ENCODE results near the gene FBXL4.

FBXL4 gene

GRCh38 chr6:98841621-98842341, 106.0 kb downstream of the FBXL4 start:
- Histone ChIP-seq H3K4me3 (ENCODE audit: low read length in 2 of 2) (peak overlapping the region in 1 of 2 donors; percentile 99), H3K23ac (ENCODE audit: low read depth, low read length, poor library complexity) (no peak overlapping the region)
- peak; percentile 14 for DNase-seq (ENCODE audit: low spot score)

DNA sequence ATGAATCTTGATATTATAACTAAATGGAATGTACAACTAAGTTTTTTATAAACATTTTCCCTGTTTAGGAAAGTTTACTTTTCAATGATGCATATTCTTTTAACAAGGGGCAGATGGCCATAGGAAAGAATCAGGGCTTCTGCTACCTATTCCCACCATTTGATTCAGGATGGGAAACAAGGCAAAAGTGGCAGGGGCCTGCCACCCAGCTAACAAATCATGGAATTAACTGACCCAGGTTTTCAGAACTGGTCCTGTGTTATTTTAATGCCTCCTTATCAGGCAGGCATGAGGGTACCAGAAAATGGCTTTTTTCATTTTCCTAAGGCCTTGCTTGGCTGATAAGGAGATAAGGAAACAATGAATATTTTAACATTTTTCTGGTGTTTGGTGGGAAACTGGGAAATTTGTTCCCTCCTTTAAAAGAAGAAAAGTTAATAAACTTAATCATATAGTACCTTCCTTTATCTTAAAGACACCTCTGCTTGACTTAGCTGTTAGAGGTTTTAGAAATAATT, 106.7 kb downstream of the FBXL4 start:
- H3K23ac ChIP-seq (ENCODE audit: low read depth, low read length, poor library complexity) = no peak overlapping the region
- H3K9me3 ChIP-seq (replicated peaks in 1 of 2; ENCODE audit: control insufficient read depth in 2 of 2, insufficient read depth in 1 of 2, low read depth in 1 of 2, low read length in 2 of 2) = no peaks in the 10 kb centered on the region
- H3K14ac ChIP-seq (ENCODE audit: low read length) = no peak overlapping the region
- no peak overlapping the region for H2BK120ac ChIP-seq (ENCODE audit: low read depth, low read length)
- no peak overlapping the region for H4K91ac ChIP-seq (ENCODE audit: low read depth, low read length, poor library complexity)
- no peak overlapping the region for H2BK12ac ChIP-seq (ENCODE audit: low read length)
- peaks cover 4 to 15% of the 10 kb centered on the region in 2 donors for H3K4me1 ChIP-seq (ENCODE audit: control insufficient read depth in 2 of 2, insufficient read depth in 1 of 2, low read depth in 1 of 2, low read length in 2 of 2)
- H3K27me3 ChIP-seq (ENCODE audit: control insufficient read depth in 3 of 3, insufficient read depth in 3 of 3, low read depth in 1 of 3, low read length in 3 of 3) = peaks cover 0 to 34% (median 16%) of the 10 kb centered on the region in 3 experiments
- no peak overlapping the region for H4K8ac ChIP-seq (ENCODE audit: low read depth, low read length)
- H3K4me2 ChIP-seq (ENCODE audit: insufficient read depth, low read length, poor library complexity, severe bottlenecking) = no peak overlapping the region
- no peak for DNase-seq (ENCODE audit: low spot score)
- no peak overlapping the region for H3K27ac ChIP-seq (replicated peaks; ENCODE audit: low read length)
- no peak overlapping the region for H2AK5ac ChIP-seq (ENCODE audit: low read depth, low read length)
- H2BK15ac ChIP-seq (ENCODE audit: low read length) = no peak overlapping the region
- H2AFZ ChIP-seq (ENCODE audit: low read length) = no peak overlapping the region
- no peak overlapping the region for H3K9ac ChIP-seq (ENCODE audit: low read depth, low read length, poor library complexity)
- no peak overlapping the region for H3K18ac ChIP-seq (ENCODE audit: low read length)
- no peaks in the 10 kb centered on the region for H3K79me1 ChIP-seq (ENCODE audit: low read depth, low read length)
- H3K4me3 ChIP-seq (ENCODE audit: low read length in 2 of 2) = peak overlapping the region in 1 of 2 donors; percentile 99
- H3K4ac ChIP-seq (ENCODE audit: low read length) = no peak overlapping the region
- H3K36me3 ChIP-seq (replicated peaks in 1 of 2; ENCODE audit: control insufficient read depth in 2 of 2, insufficient read depth in 2 of 2, low read length in 2 of 2) = peaks cover 0 to 92% of the 10 kb centered on the region in 2 donors
- H2BK5ac ChIP-seq (ENCODE audit: low read length) = no peak overlapping the region

More at GRCh38 chr6:98841621-98842341, 106.0 kb downstream of the FBXL4 start:
- Histone ChIP-seq H4K91ac (ENCODE audit: low read depth, low read length, poor library complexity) (no peak overlapping the region), H2BK12ac (ENCODE audit: low read length) (no peak overlapping the region), H2AK5ac (ENCODE audit: low read depth, low read length) (peak overlapping the region; percentile 81), H3K27me3 (ENCODE audit: control insufficient read depth in 3 of 3, insufficient read depth in 3 of 3, low read depth in 1 of 3, low read length in 3 of 3) (peaks cover 0 to 34% (median 16%) of the 10 kb centered on the region in 3 experiments), H3K4me2 (ENCODE audit: insufficient read depth, low read length, poor library complexity, severe bottlenecking) (no peak overlapping the region), H3K4me1 (ENCODE audit: control insufficient read depth in 2 of 2, insufficient read depth in 1 of 2, low read depth in 1 of 2, low read length in 2 of 2) (peaks cover 5 to 15% of the 10 kb centered on the region in 2 donors), H3K79me1 (ENCODE audit: low read depth, low read length) (no peaks in the 10 kb centered on the region), H2BK120ac (ENCODE audit: low read depth, low read length) (no peak overlapping the region), H3K4ac (ENCODE audit: low read length) (no peak overlapping the region), H2BK15ac (ENCODE audit: low read length) (no peak overlapping the region), H3K14ac (ENCODE audit: low read length) (no peak overlapping the region), H2BK5ac (ENCODE audit: low read length) (no peak overlapping the region), H2AFZ (ENCODE audit: low read length) (no peak overlapping the region), H3K9me3 (replicated peaks in 1 of 2; ENCODE audit: control insufficient read depth in 2 of 2, insufficient read depth in 1 of 2, low read depth in 1 of 2, low read length in 2 of 2) (no peaks in the 10 kb centered on the region), H3K9ac (ENCODE audit: low read depth, low read length, poor library complexity) (no peak overlapping the region), H4K8ac (ENCODE audit: low read depth, low read length) (no peak overlapping the region), H3K18ac (ENCODE audit: low read length) (no peak overlapping the region), H3K27ac (replicated peaks; ENCODE audit: low read length) (no peak overlapping the region), H3K36me3 (replicated peaks in 1 of 2; ENCODE audit: control insufficient read depth in 2 of 2, insufficient read depth in 2 of 2, low read length in 2 of 2) (peaks cover 0 to 92% of the 10 kb centered on the region in 2 donors)
- no CpG with 5 or more reads among the region's 9 CpGs for WGBS, 2 donors (ENCODE audit: extremely low coverage in 2 of 2, insufficient read length in 2 of 2, insufficient replicate concordance in 1 of 2)

DNA sequence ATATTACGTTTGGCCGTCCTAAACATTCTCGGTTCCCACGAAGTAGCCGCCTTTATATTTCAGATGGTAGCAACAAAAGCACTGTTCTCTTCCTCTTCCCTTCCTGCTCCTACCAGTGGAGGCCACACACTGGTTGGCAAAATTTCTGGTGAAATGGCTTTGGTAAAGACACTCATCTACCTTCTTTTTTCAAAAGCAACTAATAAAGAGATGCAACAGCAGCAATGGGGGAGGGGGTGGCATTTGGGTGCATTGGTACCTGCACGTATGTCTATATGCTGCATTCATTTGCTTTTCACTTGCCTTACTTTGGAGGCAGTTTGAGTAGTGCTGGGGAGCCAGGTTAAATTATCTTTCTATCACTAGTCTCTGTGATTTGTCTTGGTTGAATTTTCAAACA, 107.4 kb downstream of the FBXL4 start:
- H2BK120ac ChIP-seq (ENCODE audit: low read depth, low read length) = no peak overlapping the region
- no CpG with 5 or more reads among the region's 6 CpGs for WGBS, 2 donors (ENCODE audit: extremely low coverage in 2 of 2, insufficient read length in 2 of 2, insufficient replicate concordance in 1 of 2)
- H3K27me3 ChIP-seq (ENCODE audit: control insufficient read depth in 3 of 3, insufficient read depth in 3 of 3, low read depth in 1 of 3, low read length in 3 of 3) = peaks cover 0 to 34% (median 16%) of the 10 kb centered on the region in 3 experiments
- no peak overlapping the region for H4K8ac ChIP-seq (ENCODE audit: low read depth, low read length)
- no peak overlapping the region for H2AFZ ChIP-seq (ENCODE audit: low read length)
- H2BK5ac ChIP-seq (ENCODE audit: low read length) = no peak overlapping the region
- H2BK15ac ChIP-seq (ENCODE audit: low read length) = no peak overlapping the region
- no peak overlapping the region for H3K9ac ChIP-seq (ENCODE audit: low read depth, low read length, poor library complexity)
- H3K79me1 ChIP-seq (ENCODE audit: low read depth, low read length) = peaks cover 6% of the 10 kb centered on the region
- no peak overlapping the region for H3K4ac ChIP-seq (ENCODE audit: low read length)
- H2AK5ac ChIP-seq (ENCODE audit: low read depth, low read length) = no peak overlapping the region
- DNase-seq (ENCODE audit: low spot score) = no peak
- peaks cover 2 to 15% of the 10 kb centered on the region in 2 donors for H3K4me1 ChIP-seq (ENCODE audit: control insufficient read depth in 2 of 2, insufficient read depth in 1 of 2, low read depth in 1 of 2, low read length in 2 of 2)
- H3K4me3 ChIP-seq (ENCODE audit: low read length in 2 of 2) = peak overlapping the region in 1 of 2 donors; percentile 99
- H3K4me2 ChIP-seq (ENCODE audit: insufficient read depth, low read length, poor library complexity, severe bottlenecking) = no peak overlapping the region
- H2BK12ac ChIP-seq (ENCODE audit: low read length) = no peak overlapping the region
- no peak overlapping the region for H3K27ac ChIP-seq (replicated peaks; ENCODE audit: low read length)
- H3K18ac ChIP-seq (ENCODE audit: low read length) = no peak overlapping the region
- no peak overlapping the region for H4K91ac ChIP-seq (ENCODE audit: low read depth, low read length, poor library complexity)
- no peaks in the 10 kb centered on the region for H3K9me3 ChIP-seq (replicated peaks in 1 of 2; ENCODE audit: control insufficient read depth in 2 of 2, insufficient read depth in 1 of 2, low read depth in 1 of 2, low read length in 2 of 2)
- H3K23ac ChIP-seq (ENCODE audit: low read depth, low read length, poor library complexity) = no peak overlapping the region
- peaks cover 0 to 96% of the 10 kb centered on the region in 2 donors for H3K36me3 ChIP-seq (replicated peaks in 1 of 2; ENCODE audit: control insufficient read depth in 2 of 2, insufficient read depth in 2 of 2, low read length in 2 of 2)
- H3K14ac ChIP-seq (ENCODE audit: low read length) = no peak overlapping the region

GRCh38 chr6:98839781-98840361, 107.9 kb downstream of the FBXL4 start:
- Histone ChIP-seq H3K4ac (ENCODE audit: low read length) (no peak overlapping the region), H3K4me3 (ENCODE audit: low read length in 2 of 2) (peak overlapping the region in 1 of 2 donors; percentile 99), H2AFZ (ENCODE audit: low read length) (no peak overlapping the region), H3K9me3 (replicated peaks in 1 of 2; ENCODE audit: control insufficient read depth in 2 of 2, insufficient read depth in 1 of 2, low read depth in 1 of 2, low read length in 2 of 2) (no peaks in the 10 kb centered on the region), H3K36me3 (replicated peaks in 1 of 2; ENCODE audit: control insufficient read depth in 2 of 2, insufficient read depth in 2 of 2, low read length in 2 of 2) (peaks cover 0 to 97% of the 10 kb centered on the region in 2 donors), H2BK5ac (ENCODE audit: low read length) (no peak overlapping the region), H3K4me2 (ENCODE audit: insufficient read depth, low read length, poor library complexity, severe bottlenecking) (no peak overlapping the region), H3K23ac (ENCODE audit: low read depth, low read length, poor library complexity) (no peak overlapping the region), H3K27me3 (ENCODE audit: control insufficient read depth in 3 of 3, insufficient read depth in 3 of 3, low read depth in 1 of 3, low read length in 3 of 3) (peaks cover 0 to 34% (median 16%) of the 10 kb centered on the region in 3 experiments), H3K27ac (replicated peaks; ENCODE audit: low read length) (no peak overlapping the region), H2BK12ac (ENCODE audit: low read length) (no peak overlapping the region), H2BK120ac (ENCODE audit: low read depth, low read length) (no peak overlapping the region), H2AK5ac (ENCODE audit: low read depth, low read length) (no peak overlapping the region), H3K79me1 (ENCODE audit: low read depth, low read length) (peaks cover 8% of the 10 kb centered on the region), H4K91ac (ENCODE audit: low read depth, low read length, poor library complexity) (no peak overlapping the region), H2BK15ac (ENCODE audit: low read length) (no peak overlapping the region), H3K4me1 (ENCODE audit: control insufficient read depth in 2 of 2, insufficient read depth in 1 of 2, low read depth in 1 of 2, low read length in 2 of 2) (peaks cover 2 to 15% of the 10 kb centered on the region in 2 donors), H3K14ac (ENCODE audit: low read length) (no peak overlapping the region), H3K9ac (ENCODE audit: low read depth, low read length, poor library complexity) (no peak overlapping the region), H3K18ac (ENCODE audit: low read length) (no peak overlapping the region), H4K8ac (ENCODE audit: low read depth, low read length) (no peak overlapping the region)
- no CpG with 5 or more reads among the region's 5 CpGs for WGBS, 2 donors (ENCODE audit: extremely low coverage in 2 of 2, insufficient read length in 2 of 2, insufficient replicate concordance in 1 of 2)
- peak; percentile 33 for DNase-seq (ENCODE audit: low spot score)
